Activated CD8-positive, alpha-beta memory T cell treated with anti-CD3 and anti-CD28 coated beads, Interleukin-2, amount 50 U/mL, for 1 hour (primary cell): ENCODE results near the gene CALU.

Experiments used
- DNase-seq: peaks from one replicate; pipeline ENCODE4 v3.0.0-alpha.2; 2020; ENCODE audit errors: extremely low read depth

The CALU gene

GRCh38 chr7:128724743-128725142 is 14.4 kb upstream of the CALU start:
- no peak for DNase-seq

GRCh38 chr7:128725531-128725930 is 13.6 kb upstream of the CALU start:
- no peak for DNase-seq

DNA sequence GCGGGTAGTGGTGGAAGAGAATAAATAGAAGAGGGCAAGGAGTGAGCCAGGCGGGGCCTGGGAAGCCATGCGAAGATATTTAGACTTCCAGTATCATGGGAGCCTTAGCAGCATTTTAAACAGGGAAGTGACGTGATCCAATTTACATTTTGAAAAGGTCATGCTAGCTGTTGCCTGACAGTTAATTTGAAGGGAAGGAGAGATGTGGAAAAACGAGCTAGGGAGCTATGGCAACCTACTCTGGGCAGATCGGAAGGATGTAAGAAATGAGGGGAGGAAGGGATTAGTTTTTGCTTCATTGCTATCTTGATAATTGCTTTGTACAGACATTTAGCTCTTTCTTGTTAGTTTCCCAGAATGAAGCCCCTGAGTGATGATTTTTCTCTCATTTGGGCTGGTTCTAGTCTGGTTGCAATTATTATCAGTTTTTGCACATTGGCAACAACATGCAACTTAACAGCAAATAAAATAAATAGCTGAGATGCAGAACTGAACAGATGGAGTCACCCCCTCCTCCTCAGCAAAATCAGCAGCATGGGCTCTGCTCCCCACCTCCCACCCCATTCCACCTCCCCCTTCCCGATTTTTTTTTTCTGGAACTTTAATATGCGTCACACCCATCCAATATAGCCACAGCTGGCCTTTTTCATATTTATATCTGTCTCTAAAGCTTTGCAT is 13.0 kb upstream of the CALU start:
- no peak for DNase-seq

GRCh38 chr7:128726737-128727072 is 12.5 kb upstream of the CALU start:
- no peak for DNase-seq

GRCh38 chr7:128727239-128727638 is 11.9 kb upstream of the CALU start:
- no peak for DNase-seq

DNA sequence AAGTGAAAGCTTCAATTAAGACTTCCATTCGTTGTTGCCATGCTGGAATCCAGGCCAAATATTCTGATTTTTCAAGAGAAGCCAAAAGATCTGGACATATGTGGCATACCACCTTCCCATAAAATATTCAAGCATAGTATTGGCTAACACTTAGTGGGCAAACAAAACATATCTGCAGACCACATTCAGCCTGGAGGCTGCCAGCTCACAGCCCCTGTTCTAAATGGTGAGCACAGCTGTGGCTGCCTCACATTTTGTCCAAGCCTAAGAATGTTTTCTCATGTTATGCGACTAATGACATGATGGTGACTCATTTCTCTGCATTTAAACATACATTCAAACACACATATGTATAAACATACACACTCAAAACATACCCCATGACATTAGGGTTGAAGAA is 10.6 kb upstream of the CALU start:
- no peak for DNase-seq

DNA sequence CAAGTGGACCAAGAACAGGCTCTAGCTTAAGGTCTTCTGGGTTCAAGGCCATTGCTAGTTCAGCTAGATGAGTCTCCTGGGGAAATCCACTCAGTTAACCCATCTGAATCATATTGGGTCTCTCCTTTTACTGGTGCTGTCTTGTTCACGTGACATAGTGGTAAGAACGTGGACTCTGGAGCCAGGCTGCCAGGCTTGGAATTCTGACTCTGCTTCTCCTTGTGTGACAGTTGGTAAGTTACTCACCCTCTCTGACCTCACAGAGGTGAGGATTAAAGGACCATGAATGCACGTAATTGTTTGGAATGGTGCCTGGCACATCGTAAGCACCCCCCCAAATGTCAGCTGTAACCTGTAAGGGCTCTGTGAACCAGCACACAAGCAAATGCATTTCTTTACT is 9.7 kb upstream of the CALU start:
- no peak for DNase-seq

GRCh38 chr7:128731184-128731583 is 8.0 kb upstream of the CALU start:
- no peak for DNase-seq

DNA sequence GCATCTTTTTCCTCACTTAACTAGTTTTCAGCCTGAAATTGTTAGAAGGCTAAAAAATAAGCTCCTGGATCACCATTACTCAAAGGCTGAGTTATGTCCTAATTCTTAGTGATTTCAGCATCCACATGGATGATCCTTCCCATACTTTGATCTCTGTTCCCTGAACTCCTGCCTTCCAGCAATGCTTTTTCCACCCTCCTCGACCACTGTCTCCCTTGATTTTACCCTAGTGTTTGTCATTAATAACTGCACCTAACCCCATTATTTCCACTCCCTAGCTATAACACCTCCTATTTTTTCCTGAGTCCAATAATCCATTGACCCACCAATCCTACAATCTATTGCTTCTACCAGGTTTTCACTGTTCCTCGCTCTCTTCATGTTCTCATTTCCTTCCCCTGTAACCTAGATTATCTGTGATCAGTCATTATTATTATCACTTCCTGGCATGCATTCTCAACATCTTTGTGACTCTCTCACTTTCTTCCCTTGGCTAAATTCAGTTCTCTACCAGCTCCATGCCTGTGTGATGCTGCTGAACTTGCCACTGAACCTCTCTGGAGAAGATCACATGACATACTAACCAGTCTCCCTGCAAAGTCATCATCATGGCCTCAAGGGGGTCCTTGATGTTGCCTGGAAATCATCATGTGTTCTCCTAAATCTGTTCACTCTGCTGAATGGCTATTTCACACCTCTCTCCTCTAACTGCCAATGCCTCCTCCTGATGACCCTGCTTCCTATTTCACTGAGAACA is 6.5 kb upstream of the CALU start:
- DNase-seq: no peak

DNA sequence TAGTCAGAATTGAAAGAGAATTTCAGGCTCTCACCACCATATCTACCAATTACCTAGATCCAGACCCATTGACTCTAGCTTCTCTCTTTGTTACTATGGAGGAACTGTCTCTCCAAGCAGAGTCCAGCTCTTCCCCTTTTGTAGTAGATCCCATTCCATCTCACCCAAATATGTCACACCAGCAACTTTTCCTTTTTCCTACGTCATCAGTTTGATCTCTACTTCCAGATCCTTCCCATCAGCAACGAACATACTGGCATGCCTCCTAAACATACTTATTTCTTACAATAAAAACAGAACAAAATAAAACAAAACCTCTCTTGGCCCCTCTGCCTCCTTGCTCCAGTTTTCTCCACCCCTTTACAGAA is 5.9 kb upstream of the CALU start:
- no peak for DNase-seq

DNA sequence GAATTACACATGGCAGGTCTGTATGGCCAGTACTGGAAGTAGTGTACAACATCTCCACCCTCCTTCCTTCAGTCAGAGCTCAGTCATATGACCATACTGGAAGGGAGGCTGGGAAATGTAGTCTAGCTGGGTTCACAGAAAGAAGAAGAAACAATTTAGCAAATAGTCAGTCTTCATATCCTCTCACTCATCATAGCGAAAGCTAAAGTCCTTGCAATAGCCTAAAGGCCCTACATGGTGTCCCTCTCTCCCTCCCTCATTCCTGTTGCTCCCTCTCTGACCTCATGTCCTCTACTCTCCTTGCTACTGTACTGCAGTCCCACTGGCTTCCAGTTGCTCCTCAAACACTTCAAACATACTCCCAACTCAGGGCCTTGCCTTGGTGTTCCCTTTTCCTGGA is 4.3 kb upstream of the CALU start:
- DNase-seq: no peak

- no peak for DNase-seq
Measured at GRCh38 chr7:128735436-128735835, 3.7 kb upstream of the CALU start.

GRCh38 chr7:128737441-128737840 is 1.7 kb upstream of the CALU start:
- DNase-seq: no peak

- no peak for DNase-seq
Measured at GRCh38 chr7:128737867-128738385, 1.2 kb upstream of the CALU start.

DNA sequence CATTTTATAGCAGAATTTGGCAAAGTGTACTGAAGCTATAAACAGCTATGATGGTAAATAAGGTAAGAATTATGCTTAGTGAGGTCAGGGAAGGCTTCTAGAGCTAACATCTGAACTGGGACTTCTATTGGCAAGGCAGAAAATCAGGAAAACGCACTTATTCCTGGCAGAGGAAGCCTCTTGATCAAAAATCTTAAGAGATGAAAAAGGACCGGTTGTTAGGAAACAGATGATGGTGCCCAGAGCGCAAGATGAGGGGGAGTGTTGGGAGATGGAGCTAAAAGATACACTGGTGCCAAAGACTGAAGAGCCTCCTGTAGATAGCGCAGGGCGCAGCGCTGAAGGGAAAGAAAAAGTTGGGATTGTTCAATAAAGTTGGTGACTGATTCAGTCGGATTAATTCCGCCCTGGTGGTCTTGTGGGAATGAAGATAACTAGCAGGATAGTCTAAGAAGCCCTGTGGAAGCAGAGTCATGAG is 550 bp upstream of the CALU start:
- no peak for DNase-seq

DNA sequence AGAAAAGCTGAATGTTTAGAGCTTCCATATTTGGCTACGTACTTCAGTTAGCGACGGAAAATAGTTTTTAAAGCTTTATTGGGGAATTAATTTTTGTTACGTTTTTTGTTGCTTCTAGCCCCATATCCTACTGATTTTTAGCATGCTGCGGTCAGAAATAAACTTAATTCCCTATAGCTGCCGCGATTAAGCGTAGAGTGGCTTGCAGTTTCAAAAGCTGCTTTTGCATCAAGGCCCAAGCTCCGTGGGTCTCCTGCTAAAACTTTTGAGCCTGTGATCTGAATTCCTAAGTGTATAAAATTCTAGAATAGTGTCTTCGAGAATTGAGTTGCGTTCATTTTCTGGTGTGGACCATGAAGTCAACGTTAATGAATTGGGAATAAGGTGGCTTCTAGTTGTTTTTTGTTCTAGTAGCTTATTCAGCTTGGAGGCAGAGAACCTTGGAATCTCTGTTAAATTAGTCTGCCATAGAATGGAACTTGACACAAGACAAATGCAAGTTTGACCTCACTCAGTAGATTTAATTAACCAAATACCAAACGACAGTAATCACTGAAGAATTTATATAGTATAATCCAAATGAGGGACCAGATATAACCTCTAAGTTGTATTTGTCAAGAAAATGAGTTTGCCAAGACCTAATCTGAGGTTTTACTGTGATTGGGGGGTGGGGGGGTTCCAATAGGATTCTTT is 977 bp downstream of the CALU start:
- DNase-seq: no peak

DNA sequence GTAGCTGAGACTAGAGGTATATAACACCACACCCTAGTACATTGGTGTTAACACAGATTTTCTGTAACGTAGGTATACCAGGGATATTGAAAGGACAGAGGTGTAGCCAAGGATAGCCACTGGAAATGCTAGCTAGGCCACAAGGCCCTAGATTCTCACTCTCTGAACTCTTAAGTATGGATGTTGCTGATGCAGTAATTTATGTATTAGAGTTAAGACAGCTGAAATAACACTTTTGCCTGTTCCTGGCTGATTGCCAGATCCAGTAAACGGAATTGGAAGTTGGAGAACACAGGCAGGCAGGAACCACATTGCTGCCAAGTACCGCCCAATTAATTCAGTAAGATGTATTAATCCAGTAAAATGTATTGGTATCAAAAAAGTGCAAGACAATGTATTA is 1.8 kb downstream of the CALU start:
- no peak for DNase-seq

GRCh38 chr7:128741491-128741890 is 2.3 kb downstream of the CALU start:
- DNase-seq: no peak

- no peak for DNase-seq
Measured at GRCh38 chr7:128742206-128742605, 3.0 kb downstream of the CALU start.

DNA sequence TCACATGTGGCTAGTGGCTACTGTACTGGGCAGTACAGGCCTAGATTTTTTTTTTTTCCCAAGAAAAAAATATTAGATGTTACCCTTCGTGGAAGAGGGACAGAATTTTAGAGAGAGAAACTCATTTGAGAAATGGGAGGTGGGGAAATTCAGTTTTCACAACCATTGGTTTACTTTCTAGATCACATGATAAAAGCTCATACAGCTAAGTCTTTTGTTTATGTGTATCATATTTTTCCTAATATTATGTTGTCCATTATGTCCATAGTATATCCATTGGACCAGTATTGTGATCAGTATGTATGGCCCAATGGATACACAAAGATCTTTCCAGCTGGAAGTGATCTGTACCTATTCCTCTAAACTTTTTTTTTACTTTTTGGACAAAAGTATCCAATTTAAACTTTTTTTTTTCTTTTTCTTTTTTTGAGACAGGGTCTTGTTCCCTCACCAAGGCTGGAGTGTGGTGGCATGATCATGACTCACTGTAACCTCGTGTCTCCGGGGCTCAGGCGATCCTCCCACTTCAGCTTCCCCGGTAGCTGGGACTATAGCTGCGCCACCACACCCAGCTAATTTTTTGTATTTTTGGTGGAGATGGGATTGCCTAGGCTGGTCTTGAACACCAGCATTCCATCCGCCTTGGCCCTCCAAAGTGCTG is 4.1 kb downstream of the CALU start:
- DNase-seq: no peak

DNA sequence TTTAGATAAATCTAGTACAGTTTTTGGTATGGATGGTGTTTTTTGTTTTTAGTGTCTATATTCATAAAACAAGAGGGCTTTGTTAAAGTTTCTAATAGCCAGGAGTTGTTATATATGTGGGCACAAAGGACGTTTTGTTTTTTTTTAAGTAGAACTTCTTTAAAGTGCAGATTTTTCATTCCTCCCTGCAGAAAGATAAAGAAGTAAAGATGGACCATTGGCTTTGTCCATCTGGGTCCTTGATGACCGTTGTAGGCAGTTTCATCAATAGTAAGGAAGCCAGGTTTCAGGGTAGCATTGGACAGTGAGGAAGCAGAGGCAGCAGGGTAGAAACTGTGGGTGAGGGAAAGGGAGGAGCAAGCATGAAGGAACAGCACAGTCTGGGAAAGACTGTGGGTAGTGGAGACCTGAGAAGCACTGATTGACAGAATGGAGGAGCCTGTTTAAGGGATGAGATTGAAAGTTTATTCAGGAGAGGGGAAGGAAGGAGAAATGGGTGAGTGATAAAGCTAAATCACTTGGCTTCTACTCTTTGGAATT is 5.3 kb downstream of the CALU start:
- DNase-seq: no peak

DNA sequence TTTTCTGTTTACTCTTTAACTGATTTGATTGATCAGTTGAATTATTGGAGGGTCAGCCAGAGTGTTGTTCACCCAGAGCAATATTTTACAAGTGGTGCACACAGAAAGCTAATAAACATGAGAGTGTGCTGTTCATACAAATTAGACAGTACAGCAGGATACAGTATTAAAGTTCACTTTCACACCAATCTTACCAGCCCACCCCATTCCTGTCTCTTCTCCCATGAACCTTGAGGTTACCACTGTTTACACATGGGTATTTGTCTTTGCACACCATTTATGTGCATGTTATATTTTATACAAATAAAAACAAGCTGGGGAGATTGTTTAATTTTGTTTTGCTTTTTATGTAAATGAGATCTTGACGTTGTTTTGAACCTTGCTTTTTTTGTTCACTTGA is 6.5 kb downstream of the CALU start:
- DNase-seq: no peak
